NK-92 (cell line): ENCODE measurements around the gene NFATC2IP.
"Not testable (repeated sequence)": the region's sequence is repeated elsewhere in the genome, so short reads cannot be mapped to it uniquely, and the experiment has no call there.

Source experiments
- DNase-seq: peaks from one replicate; lab custom pipeline; 2025; ENCODE audit not compliant: unreplicated experiment; lab: John Stamatoyannopoulos, UW

Gene NFATC2IP

GRCh38 chr16:28991687-28992086, 41.0 kb downstream of the NFATC2IP start:
- no peak for DNase-seq

- DNase-seq, result no peak
Measured at GRCh38 chr16:28992496-28992895, 41.8 kb downstream of the NFATC2IP start.

GRCh38 chr16:28998837-28999236, 48.1 kb downstream of the NFATC2IP start:
- DNase-seq, result no peak

- no peak for DNase-seq
Measured at GRCh38 chr16:28999577-28999976, 48.8 kb downstream of the NFATC2IP start.

GRCh38 chr16:29000019-29000418, 49.3 kb downstream of the NFATC2IP start:
- no peak for DNase-seq

- DNase-seq, result not testable (repeated sequence)
Measured at GRCh38 chr16:29004496-29005139, 53.9 kb downstream of the NFATC2IP start.

- DNase-seq, result no peak
Measured at GRCh38 chr16:29007730-29008593, 57.2 kb downstream of the NFATC2IP start.

- DNase-seq, result no peak
Measured at GRCh38 chr16:29009050-29009837, 58.5 kb downstream of the NFATC2IP start.

GRCh38 chr16:29009838-29010166, 59.1 kb downstream of the NFATC2IP start:
- DNase-seq, result no peak

- no peak for DNase-seq
Measured at GRCh38 chr16:29011112-29011511, 60.4 kb downstream of the NFATC2IP start.

GRCh38 chr16:29011851-29012250, 61.1 kb downstream of the NFATC2IP start:
- DNase-seq, result no peak

GRCh38 chr16:29012913-29013553, 62.3 kb downstream of the NFATC2IP start:
- no peak for DNase-seq

GRCh38 chr16:29014561-29015069, 63.9 kb downstream of the NFATC2IP start:
- no peak for DNase-seq
